Measurements from ENCODE around the gene SIRT2.

The SIRT2 gene

DNA sequence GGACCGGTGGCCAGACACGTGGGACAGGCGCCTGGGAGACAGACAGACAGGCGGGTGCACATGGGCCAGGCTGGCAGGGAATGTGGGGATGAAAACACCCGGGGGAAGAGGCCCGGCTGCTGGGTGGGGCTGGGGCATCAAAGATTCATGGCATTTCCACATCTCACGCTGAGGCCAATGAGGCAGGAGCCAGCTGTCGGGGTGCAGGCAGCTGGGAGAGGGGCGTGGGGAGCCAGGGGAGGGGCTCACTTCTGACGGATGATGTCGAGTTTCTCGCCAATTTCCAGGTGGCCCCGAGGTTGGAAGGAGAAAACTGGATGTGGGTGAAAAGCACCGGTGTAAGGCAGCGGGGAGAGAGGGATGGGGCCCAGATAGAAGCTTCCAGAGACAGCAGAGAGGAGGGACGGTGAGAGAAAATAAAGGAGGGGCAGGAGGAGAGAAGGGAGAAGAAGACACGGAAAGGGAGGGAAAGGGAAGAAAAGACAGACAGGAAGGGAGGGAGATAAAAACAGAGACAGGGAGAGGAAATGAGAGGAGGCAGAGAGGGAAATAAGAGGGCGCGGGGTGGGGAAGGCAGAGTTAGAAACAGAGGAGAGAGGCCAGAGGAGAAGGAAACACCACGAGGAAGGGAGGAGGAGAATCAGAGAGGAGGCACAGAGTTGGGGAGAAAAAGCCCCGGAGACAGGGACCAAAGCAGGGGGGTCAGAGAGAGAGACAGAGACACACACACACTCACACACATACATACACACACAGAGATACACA lies 20.6 kb upstream of the SIRT2 start:
- no peak for DNase-seq

DNA sequence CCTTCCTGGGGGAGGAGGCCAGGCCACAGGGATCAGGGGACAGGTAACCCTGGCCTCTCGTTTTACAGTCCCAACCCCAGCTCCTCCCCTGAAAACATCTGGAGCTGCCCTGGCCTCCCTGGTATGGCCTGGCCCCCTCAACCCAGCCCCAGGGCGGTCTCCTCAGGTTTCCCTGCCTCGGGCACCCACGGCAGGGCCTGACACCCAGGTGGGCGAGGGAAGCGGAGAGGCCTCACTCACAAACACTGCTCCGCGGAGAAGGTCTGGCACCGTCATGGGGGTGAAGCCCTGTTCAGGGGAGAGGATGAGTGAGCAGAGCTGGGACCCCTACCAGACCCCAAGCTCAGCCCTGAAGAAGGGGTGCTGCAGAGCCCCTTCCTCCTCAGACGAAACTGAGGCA lies 19.1 kb upstream of the SIRT2 start:
- no peak for DNase-seq

GRCh38 chr19:38917921-38918491 lies 18.6 kb upstream of the SIRT2 start:
- peak; percentile 2 for DNase-seq

GRCh38 chr19:38917516-38917915 lies 18.1 kb upstream of the SIRT2 start:
- no peak for DNase-seq

- DNase-seq = no peak
Observed at GRCh38 chr19:38915329-38916321, 16.2 kb upstream of the SIRT2 start.

DNA sequence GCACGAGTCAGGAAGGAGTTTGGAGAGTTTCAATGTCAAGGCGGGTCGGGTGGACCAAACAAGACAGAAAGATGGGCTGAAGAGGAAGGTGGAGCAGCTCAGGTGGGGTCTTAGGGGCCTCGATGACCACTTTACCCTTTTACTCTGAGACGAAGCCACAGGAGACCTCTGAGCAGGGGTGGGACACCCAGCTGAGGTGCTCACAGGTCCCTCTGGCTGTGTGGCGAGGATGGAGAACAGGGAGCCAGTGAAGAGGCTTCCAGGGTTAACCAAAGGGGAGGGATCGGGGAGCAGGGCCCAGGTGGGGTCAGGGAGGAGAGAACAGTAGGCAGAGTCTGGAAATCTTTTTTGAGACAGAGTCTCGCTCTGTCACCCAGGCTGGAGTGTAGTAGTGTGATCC lies 14.5 kb upstream of the SIRT2 start:
- no peak for DNase-seq

DNA sequence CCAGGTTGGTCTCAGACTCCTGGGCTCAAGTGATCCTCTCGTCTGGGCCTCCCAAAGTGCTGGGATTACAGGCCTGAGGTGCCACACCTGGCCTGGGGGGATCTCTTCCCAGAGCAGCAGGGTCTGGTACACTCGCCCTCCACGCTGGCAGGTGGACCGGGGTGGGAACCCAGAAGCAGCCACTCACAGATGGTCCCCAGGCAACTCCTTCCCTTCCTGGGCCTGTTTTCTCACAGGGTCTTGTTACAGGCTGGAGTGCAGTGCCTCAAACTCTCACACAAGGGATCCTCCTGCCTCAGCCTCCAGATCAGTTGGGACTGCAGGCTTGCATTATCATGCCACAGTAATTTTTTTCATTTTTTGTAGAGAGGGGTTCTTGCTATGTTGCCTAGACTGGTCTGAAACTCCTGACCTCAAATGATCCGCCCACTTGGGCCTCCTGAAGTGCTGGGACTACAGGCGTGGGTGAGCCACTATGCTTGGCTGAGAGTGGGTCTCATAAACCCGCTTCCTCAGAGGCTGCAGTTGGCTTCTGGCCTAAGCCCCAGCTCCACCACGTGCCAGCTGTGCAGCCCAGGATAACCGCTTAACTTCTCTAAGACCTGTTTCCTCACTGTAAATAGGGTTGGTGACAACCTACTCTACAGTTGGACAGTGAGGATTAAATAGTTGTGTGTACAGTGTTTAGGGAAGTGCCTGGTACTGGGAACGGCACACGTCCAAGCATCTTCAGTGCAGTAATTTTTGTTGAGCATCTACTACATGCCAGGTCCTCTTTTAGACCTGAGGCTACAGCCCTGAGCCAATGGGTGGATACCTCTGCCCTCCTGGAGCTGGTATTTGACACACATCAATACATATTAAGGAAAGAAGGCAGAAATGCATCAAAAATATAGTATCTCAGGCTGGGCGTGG lies 13.4 kb upstream of the SIRT2 start:
- DNase-seq = peak; percentile 15

DNA sequence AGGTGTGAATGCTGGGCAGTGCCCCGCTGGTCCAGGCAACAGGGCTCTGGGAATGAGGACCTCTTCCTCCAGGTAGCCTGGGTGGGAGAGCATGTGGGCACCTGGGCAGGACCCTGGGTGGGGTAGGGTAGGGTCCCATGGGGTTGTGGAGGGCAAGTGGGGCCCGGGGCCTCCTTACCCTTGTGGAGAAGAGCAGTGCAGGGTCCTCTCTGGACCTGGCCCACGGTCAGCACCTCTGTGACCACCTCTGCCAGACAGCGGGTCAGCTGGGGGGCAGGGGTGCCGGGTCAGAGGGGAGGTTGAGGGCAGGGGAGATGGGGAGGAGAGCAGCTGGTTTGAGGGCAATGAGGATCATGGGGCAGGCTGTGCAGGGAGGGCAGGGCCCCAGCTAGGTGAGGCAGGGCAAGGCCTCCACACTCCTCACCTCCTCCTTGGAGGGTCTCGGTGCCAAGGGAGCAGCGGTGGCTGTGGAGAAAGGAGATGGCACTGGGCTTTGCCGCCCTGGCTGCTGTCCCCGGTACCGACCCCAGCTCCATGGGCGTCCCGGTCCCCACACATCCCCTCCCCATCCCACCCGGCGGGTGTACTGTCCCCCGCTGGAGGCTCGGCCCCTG lies 12.1 kb upstream of the SIRT2 start:
- no peak for DNase-seq

- DNase-seq = no peak
Observed at GRCh38 chr19:38910488-38910887, 11.1 kb upstream of the SIRT2 start.

DNA sequence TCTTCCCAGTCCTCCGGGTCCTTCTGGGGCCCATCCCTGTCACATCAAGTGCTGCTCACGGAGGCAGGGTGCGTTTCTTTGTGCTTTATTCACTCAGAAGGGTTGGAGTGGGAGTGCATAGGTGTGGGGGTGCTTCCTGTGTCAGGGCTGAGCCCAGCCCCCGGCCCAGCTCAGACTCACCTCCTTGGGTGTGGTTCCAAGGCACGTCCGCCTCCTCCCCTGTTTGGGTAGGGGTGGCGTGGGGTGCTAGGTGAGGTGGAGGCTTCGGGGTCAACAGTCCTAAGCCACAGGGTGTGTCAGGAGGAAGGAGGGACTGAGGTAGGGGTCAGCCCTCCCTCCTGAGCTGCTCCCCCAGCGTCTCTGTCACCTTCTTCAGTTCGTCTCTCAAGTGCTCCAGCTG lies 9.5 kb upstream of the SIRT2 start:
- no peak for DNase-seq

GRCh38 chr19:38907670-38908069 lies 8.3 kb upstream of the SIRT2 start:
- no peak for DNase-seq

DNA sequence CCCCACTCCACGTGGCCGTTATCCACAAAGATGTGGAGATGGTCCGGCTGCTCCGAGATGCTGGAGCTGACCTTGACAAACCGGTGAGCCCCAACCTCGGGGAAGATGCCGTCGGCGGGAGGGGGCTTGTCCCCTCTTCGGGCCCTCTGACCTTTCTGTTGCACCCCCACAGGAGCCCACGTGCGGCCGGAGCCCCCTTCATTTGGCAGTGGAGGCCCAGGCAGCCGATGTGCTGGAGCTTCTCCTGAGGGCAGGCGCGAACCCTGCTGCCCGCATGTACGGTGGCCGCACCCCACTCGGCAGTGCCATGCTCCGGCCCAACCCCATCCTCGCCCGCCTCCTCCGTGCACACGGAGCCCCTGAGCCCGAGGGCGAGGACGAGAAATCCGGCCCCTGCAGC lies 7.8 kb upstream of the SIRT2 start:
- DNase-seq = no peak

- DNase-seq = no peak
Observed at GRCh38 chr19:38905620-38906019, 6.2 kb upstream of the SIRT2 start.

GRCh38 chr19:38904581-38905539 lies 5.4 kb upstream of the SIRT2 start:
- DNase-seq = no peak

DNA sequence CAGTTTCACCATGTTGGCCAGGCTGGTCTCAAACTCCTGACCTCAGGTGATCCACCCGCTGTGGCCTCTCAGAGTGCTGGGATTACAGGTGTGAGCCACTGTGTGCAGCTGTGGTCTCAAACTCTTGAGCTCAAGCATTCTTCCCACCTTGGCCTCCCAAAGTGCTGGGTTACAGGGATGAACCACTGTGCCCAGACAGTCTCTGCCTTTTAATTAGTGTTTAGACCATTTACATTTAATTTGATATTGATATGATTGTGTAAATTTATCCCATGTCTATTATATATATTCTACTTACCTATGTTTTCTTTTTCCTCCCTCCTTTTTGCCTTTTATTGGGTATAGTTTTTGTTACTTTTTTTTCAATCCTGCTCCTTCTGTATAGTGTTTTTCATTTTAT lies 2.3 kb upstream of the SIRT2 start:
- DNase-seq = no peak

- peak; percentile 46 for DNase-seq
Observed at GRCh38 chr19:38900743-38901190, 1.3 kb upstream of the SIRT2 start.

GRCh38 chr19:38900202-38900629 lies 798 bp upstream of the SIRT2 start:
- DNase-seq = no peak

- peak; percentile 41 for DNase-seq
Observed at GRCh38 chr19:38898788-38899446, 501 bp downstream of the SIRT2 start.

- DNase-seq = no peak
Observed at GRCh38 chr19:38894968-38895367, 4.5 kb downstream of the SIRT2 start.

- no peak for DNase-seq
Observed at GRCh38 chr19:38893341-38893771, 6.1 kb downstream of the SIRT2 start.
